DND-41 (cell line): ENCODE measurements around the gene RSPH9.
A peak's percentile ranks its signal among the peaks of the same experiment; 100 is the strongest.

ENCODE experiments used
- ATAC-seq: fragments of 200-7000 bp; cut with Tn5 transposase; 3 replicates; pipeline ENCODE4 v1.9.1; 2021; ENCODE audit warnings: low read depth; ENCODE audit not compliant: insufficient read depth
- DNase-seq: peaks from one replicate; pipeline ENCODE4 v3.0.0-alpha.2; 2020
- H2AFZ ChIP-seq: 2 replicates; pipeline ENCODE4 v1.6.0; 2012; ENCODE audit warnings: low read depth, low read length
- H3K27ac ChIP-seq: 2 replicates; pipeline ENCODE4 v1.5.1; 2012; ENCODE audit warnings: low read length, inconsistent platforms
- H3K27me3 ChIP-seq: fragments of 200-600 bp; sonication (generic); 2 replicates; pipeline ENCODE4 v1.6.0; 2012; ENCODE audit warnings: low read length, mild to moderate bottlenecking, inconsistent platforms; ENCODE audit not compliant: insufficient read depth, poor library complexity
- H3K36me3 ChIP-seq: 2 replicates; pipeline ENCODE4 v1.5.1; 2012; ENCODE audit warnings: low read length, inconsistent platforms; ENCODE audit not compliant: insufficient read depth
- H3K4me1 ChIP-seq: 2 replicates; pipeline ENCODE4 v1.5.1; 2012; ENCODE audit warnings: mild to moderate bottlenecking, low read length; ENCODE audit not compliant: insufficient read depth
- H3K4me2 ChIP-seq: 2 replicates; pipeline ENCODE4 v1.6.0; 2012; ENCODE audit warnings: mild to moderate bottlenecking, moderate library complexity, low read length, inconsistent platforms; ENCODE audit not compliant: insufficient read depth
- H3K4me3 ChIP-seq, 2 experiments: fragments of 200-600 bp in 1 of 2; shearing (Covaris generic) in 1 of 2; 2 replicates each; pipeline ENCODE4 v1.5.1; 2012 to 2016; ENCODE audit warnings: inconsistent platforms in 2 of 2, low read length in 2 of 2, mild to moderate bottlenecking in 2 of 2, low read depth in 1 of 2, moderate library complexity in 1 of 2
- H3K79me2 ChIP-seq: 2 replicates; pipeline ENCODE4 v1.6.0; 2012; ENCODE audit warnings: low read length, inconsistent platforms; ENCODE audit not compliant: insufficient read depth
- H3K9ac ChIP-seq: 2 replicates; pipeline ENCODE4 v1.6.0; 2012; ENCODE audit warnings: low read depth, mild to moderate bottlenecking, inconsistent platforms, low read length, moderate library complexity
- H3K9me3 ChIP-seq: 2 replicates; pipeline ENCODE4 v1.5.1; 2012; ENCODE audit warnings: low read length, moderate library complexity, mild to moderate bottlenecking, inconsistent platforms; ENCODE audit not compliant: insufficient read depth, severe bottlenecking
- H4K20me1 ChIP-seq: 2 replicates; pipeline ENCODE4 v1.6.0; 2012; ENCODE audit warnings: low read length; ENCODE audit not compliant: insufficient read depth
- CTCF ChIP-seq: IDR thresholded peaks from 2 replicates; pipeline ENCODE4 v1.5.1; 2012; ENCODE audit warnings: borderline replicate concordance, low read length, moderate library complexity, mild to moderate bottlenecking; ENCODE audit not compliant: poor library complexity, severe bottlenecking; ENCODE audit errors: extremely low read depth
- EZH2 ChIP-seq: IDR thresholded peaks from 3 replicates; pipeline ENCODE4 v1.6.1; 2012; ENCODE audit warnings: borderline replicate concordance, low read depth, mild to moderate bottlenecking, moderate library complexity, low read length, inconsistent platforms; ENCODE audit not compliant: severe bottlenecking

RSPH9 gene

GRCh38 chr6:43639984-43640800 is 4.6 kb upstream of the RSPH9 start:
- Histone ChIP-seq H4K20me1 (peaks cover 28% of the 10 kb centered on the region), H3K36me3 (peaks cover 46% of the 10 kb centered on the region), H3K4me2 (peak overlapping the region; percentile 9; the same call in 1 of the 2 replicates), H3K79me2 (peaks cover 49% of the 10 kb centered on the region), H2AFZ (no peak overlapping the region), H3K9me3 (no peaks in the 10 kb centered on the region), H3K9ac (no peak overlapping the region), H3K4me1 (peaks cover 42% of the 10 kb centered on the region), H3K27ac (no peak overlapping the region), H3K4me3 (no peak overlapping the region), H3K27me3 (no peaks in the 10 kb centered on the region)
- DNase-seq (no peak), ATAC-seq (no peak)
- TF ChIP-seq EZH2 (no peak), CTCF (no peak)

- no peaks in the 10 kb centered on the region; the same call in 1 of the 2 replicates for H3K79me2 ChIP-seq
- no peak overlapping the region for H3K27ac ChIP-seq
- ATAC-seq (no peak), DNase-seq (no peak)
- no peak overlapping the region for H3K4me2 ChIP-seq
- peaks cover 15% of the 10 kb centered on the region; the same call in 1 of the 2 replicates for H4K20me1 ChIP-seq
- no peaks in the 10 kb centered on the region for H3K4me1 ChIP-seq
- H3K27me3 ChIP-seq, result no peaks in the 10 kb centered on the region
- no peak overlapping the region for H2AFZ ChIP-seq
- H3K9ac ChIP-seq, result no peak overlapping the region
- H3K4me3 ChIP-seq, result no peak overlapping the region
- H3K36me3 ChIP-seq, result peaks cover 13% of the 10 kb centered on the region
- no peaks in the 10 kb centered on the region for H3K9me3 ChIP-seq
- TF ChIP-seq CTCF, result no peak
- no peak for TF ChIP-seq EZH2
Measured at GRCh38 chr6:43645613-43645964, 753 bp downstream of the RSPH9 start.

GRCh38 chr6:43647613-43648012 is 2.8 kb downstream of the RSPH9 start:
- Histone ChIP-seq H3K79me2 (no peaks in the 10 kb centered on the region), H3K27ac (no peak overlapping the region), H3K36me3 (no peaks in the 10 kb centered on the region), H3K4me1 (no peaks in the 10 kb centered on the region), H4K20me1 (peaks cover 2% of the 10 kb centered on the region; the same call in 1 of the 2 replicates), H3K4me3 (no peak overlapping the region), H3K4me2 (no peak overlapping the region), H2AFZ (no peak overlapping the region), H3K27me3 (no peaks in the 10 kb centered on the region), H3K9ac (no peak overlapping the region), H3K9me3 (no peaks in the 10 kb centered on the region)
- no peak for DNase-seq
- no peak for ATAC-seq
- no peak for TF ChIP-seq EZH2
- no peak for TF ChIP-seq CTCF
